Activated T-helper 1 cell treated with anti-CD3 and anti-CD28 coated beads, Interleukin-12 subunit alpha, Interleukin-12 subunit beta, Interleukin-2, Interleukin-4 antibody, amounts not matched to agents 30 ng/mL and 10 ng/mL and 1 ng/mL, durations not matched to agents 14 hours and 24 hours and 36 hours (primary cell): ENCODE results near the gene LRRC8C. TPM values are rescaled to one million over a fixed set of nuclear protein-coding genes. Genes with fewer than 3 reads are reported as not detected.
A peak's percentile ranks its signal among the peaks of the same experiment; 100 is the strongest.

ENCODE experiments used
- DNase-seq: peaks from one replicate; pipeline ENCODE4 v3.0.0; 2021; ENCODE audit warnings: low spot score
- H3K27ac Mint-ChIP-seq: one replicate; pipeline ENCODE4 v1.8.0; 2021; ENCODE audit warnings: mild to moderate bottlenecking, mixed read lengths
- H3K27me3 Mint-ChIP-seq: one replicate; pipeline ENCODE4 v1.8.0; 2022; ENCODE audit warnings: mild to moderate bottlenecking, moderate library complexity, mixed read lengths; ENCODE audit not compliant: insufficient read depth
- H3K36me3 Mint-ChIP-seq: one replicate; pipeline ENCODE4 v1.8.0; 2021; ENCODE audit warnings: low read depth, mixed read lengths
- H3K4me1 Mint-ChIP-seq: one replicate; pipeline ENCODE4 v1.8.0; 2021; ENCODE audit warnings: low read depth, mixed read lengths
- H3K4me3 Mint-ChIP-seq: one replicate; pipeline ENCODE4 v1.8.0; 2021; ENCODE audit warnings: mild to moderate bottlenecking, moderate library complexity, mixed read lengths
- H3K9me3 Mint-ChIP-seq: one replicate; pipeline ENCODE4 v1.8.0; 2021; ENCODE audit warnings: mixed read lengths
- intact Hi-C: fragments of 100-400 bp; cut with micrococcal nuclease; formaldehyde crosslinking; loops from one replicate; pipeline ENCODE4 v1.15.1; 2024
- total RNA-seq: library from RNA; stranded (reverse); gene quantifications from 2 replicates; pipeline ENCODE4 v1.2.3, GENCODE V29; 2022

Gene LRRC8C
- total RNA-seq, 1 donor from 2014 or later, result 64.3 TPM

GRCh38 chr1:89725011-89725370 lies 92.1 kb downstream of the LRRC8C start:
- no peak for DNase-seq
- peak overlapping the region; percentile 99 for H3K27ac Mint-ChIP-seq
- intact Hi-C loops, result loop anchor here (2.0 kb wide), 1 partner anchor 38 kb away; no protein-coding TSS in a partner anchor
- H3K9me3 Mint-ChIP-seq, result peaks cover 7% of the 10 kb centered on the region
- H3K4me1 Mint-ChIP-seq, result peaks cover 87% of the 10 kb centered on the region
- peaks cover 50% of the 10 kb centered on the region for H3K36me3 Mint-ChIP-seq
- peak overlapping the region; percentile 35 for H3K4me3 Mint-ChIP-seq
- H3K27me3 Mint-ChIP-seq, result no peaks in the 10 kb centered on the region

DNA sequence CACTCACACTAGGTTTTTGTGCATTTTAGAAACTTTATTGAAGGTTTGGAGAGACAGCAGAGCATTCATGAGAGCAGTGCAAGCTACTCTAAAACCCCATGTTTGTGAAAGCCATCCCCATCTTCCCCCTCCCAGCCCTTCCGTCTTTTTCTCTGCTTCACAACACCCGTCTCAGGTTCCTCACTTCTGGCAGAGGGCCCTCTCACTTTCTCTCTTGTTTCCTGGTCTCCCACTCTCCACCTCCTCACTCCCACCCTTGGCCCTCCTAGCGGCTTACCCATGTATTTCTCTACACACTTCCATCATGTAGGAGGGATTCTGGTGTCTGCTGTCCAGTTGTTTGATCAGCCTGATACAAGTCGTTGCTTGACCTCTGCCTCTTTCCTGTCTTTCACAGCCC lies 92.7 kb downstream of the LRRC8C start:
- no peak for DNase-seq
- peak overlapping the region; percentile 30 for H3K4me3 Mint-ChIP-seq

DNA sequence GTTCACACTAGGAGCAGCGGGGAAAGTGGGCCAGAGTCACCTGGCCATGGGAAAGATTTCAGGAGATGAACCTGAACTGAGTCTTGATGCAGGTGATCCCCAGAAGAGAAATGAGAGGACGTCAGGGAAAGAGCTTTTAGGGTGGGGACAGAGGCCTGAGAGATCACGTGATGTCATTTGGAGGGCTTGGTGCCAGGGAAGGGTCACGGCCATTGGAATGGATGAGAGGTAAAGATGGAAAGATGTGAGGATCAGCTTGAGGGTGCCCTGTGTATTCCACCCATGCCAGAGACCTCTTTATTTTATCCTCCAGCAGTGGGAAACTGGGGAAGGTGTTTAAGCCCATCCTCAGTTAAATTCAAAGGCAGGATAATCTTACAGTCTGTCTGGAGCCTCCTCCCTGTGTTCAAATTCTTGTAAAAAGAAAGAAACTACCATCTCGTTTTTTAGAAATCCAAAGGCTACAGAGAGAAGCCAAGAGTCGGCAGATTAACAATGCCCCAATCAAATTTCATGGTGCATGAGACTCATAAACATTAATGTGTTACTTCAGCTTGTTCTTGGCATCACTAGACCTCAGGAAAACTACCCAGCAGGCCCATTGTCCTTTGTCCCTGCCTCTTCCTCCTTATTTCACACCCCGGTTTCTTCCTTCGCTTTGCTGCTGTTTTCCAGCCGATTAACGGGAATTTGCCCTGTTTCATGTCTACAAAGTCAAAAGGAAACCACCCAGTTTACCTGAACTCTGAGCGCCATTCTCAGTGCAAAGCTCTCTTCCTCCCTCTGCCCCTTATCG lies 94.8 kb downstream of the LRRC8C start:
- peaks cover 54% of the 10 kb centered on the region for H3K36me3 Mint-ChIP-seq
- no peaks in the 10 kb centered on the region for H3K27me3 Mint-ChIP-seq
- H3K27ac Mint-ChIP-seq, result peak overlapping the region; percentile 99
- H3K9me3 Mint-ChIP-seq, result peaks cover 19% of the 10 kb centered on the region
- peaks cover 86% of the 10 kb centered on the region for H3K4me1 Mint-ChIP-seq
- intact Hi-C loops, result no loop called here
- DNase-seq, result no peak
- no peak overlapping the region for H3K4me3 Mint-ChIP-seq

More for the DNA sequence above, 92.7 kb downstream of the LRRC8C start:
- no peaks in the 10 kb centered on the region for H3K27me3 Mint-ChIP-seq
- intact Hi-C loops, result loop anchor here (2.0 kb wide), 1 partner anchor 37 kb away; no protein-coding TSS in a partner anchor
- H3K36me3 Mint-ChIP-seq, result peaks cover 46% of the 10 kb centered on the region
- H3K9me3 Mint-ChIP-seq, result peaks cover 7% of the 10 kb centered on the region
- H3K4me1 Mint-ChIP-seq, result peaks cover 82% of the 10 kb centered on the region
- peak overlapping the region; percentile 99 for H3K27ac Mint-ChIP-seq

GRCh38 chr1:89728381-89728780 lies 95.5 kb downstream of the LRRC8C start:
- Mint-ChIP-seq H3K4me1 (peaks cover 86% of the 10 kb centered on the region), H3K36me3 (peaks cover 54% of the 10 kb centered on the region), H3K9me3 (peaks cover 18% of the 10 kb centered on the region), H3K27me3 (no peaks in the 10 kb centered on the region), H3K4me3 (no peak overlapping the region), H3K27ac (peak overlapping the region; percentile 61)
- DNase-seq, result no peak
- intact Hi-C loops, result no loop called here

GRCh38 chr1:89732206-89732605 lies 99.3 kb downstream of the LRRC8C start:
- peak overlapping the region; percentile 47 for H3K4me3 Mint-ChIP-seq
- H3K36me3 Mint-ChIP-seq, result peaks cover 45% of the 10 kb centered on the region
- intact Hi-C loops, result loop anchor here (1.0 to 10.0 kb wide), 3 partner anchors 8 to 457 kb away; partner anchors contain the start of gene GBP5
- DNase-seq, result no peak
- peak overlapping the region; percentile 89 for H3K27ac Mint-ChIP-seq
- H3K4me1 Mint-ChIP-seq, result peaks cover 75% of the 10 kb centered on the region
- peaks cover 17% of the 10 kb centered on the region for H3K9me3 Mint-ChIP-seq
- H3K27me3 Mint-ChIP-seq, result no peaks in the 10 kb centered on the region

- H3K4me3 Mint-ChIP-seq, result peak overlapping the region; percentile 47
- H3K27ac Mint-ChIP-seq, result peak overlapping the region; percentile 86
- peaks cover 73% of the 10 kb centered on the region for H3K4me1 Mint-ChIP-seq
- peaks cover 17% of the 10 kb centered on the region for H3K9me3 Mint-ChIP-seq
- intact Hi-C loops, result loop anchor here (1.0 to 10.0 kb wide), 4 partner anchors 8 to 458 kb away; partner anchors contain the start of gene GBP5
- no peak for DNase-seq
- H3K27me3 Mint-ChIP-seq, result no peaks in the 10 kb centered on the region
- H3K36me3 Mint-ChIP-seq, result peaks cover 42% of the 10 kb centered on the region
Observed at GRCh38 chr1:89732643-89733222, 99.8 kb downstream of the LRRC8C start.

GRCh38 chr1:89733748-89734147 lies 100.8 kb downstream of the LRRC8C start:
- no peak overlapping the region for H3K27ac Mint-ChIP-seq
- no peak overlapping the region for H3K4me3 Mint-ChIP-seq
- H3K9me3 Mint-ChIP-seq, result peaks cover 14% of the 10 kb centered on the region
- no peak for DNase-seq
- peaks cover 72% of the 10 kb centered on the region for H3K4me1 Mint-ChIP-seq
- intact Hi-C loops, result loop anchor here (1.0 to 10.0 kb wide), 2 partner anchors 24 to 459 kb away; partner anchors contain the start of gene GBP5
- peaks cover 39% of the 10 kb centered on the region for H3K36me3 Mint-ChIP-seq
- no peaks in the 10 kb centered on the region for H3K27me3 Mint-ChIP-seq

- intact Hi-C loops, result loop anchor here (10.0 kb wide), 1 partner anchor 460 kb away; the partner anchor contains the start of gene GBP5
Observed at GRCh38 chr1:89734442-89734841, 101.5 kb downstream of the LRRC8C start.

DNA sequence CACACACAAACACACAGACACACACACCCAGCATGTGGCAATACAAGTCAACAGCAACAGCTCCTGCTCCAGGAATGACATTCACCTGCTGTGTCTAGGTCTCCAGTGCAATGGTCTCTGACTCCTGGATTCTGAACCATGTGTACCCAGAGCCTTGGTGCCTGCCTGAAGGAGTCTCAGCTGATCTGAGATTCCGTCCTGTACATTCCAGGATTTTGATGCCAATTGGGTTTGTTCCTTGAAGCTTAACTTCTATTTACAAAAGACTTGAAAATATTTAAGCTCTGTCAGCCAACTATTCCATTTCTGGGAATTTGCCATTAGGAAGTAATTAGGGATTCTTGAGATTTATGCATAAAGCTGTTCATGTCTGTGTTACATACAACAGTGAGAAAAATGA lies 102.6 kb downstream of the LRRC8C start:
- Mint-ChIP-seq H3K9me3 (peaks cover 14% of the 10 kb centered on the region), H3K36me3 (peaks cover 35% of the 10 kb centered on the region), H3K4me3 (no peak overlapping the region), H3K4me1 (peaks cover 83% of the 10 kb centered on the region), H3K27me3 (no peaks in the 10 kb centered on the region), H3K27ac (no peak overlapping the region)
- intact Hi-C loops, result loop anchor here (10.0 kb wide), 1 partner anchor 461 kb away; the partner anchor contains the start of gene GBP5
- no peak for DNase-seq

More at GRCh38 chr1:89734442-89734841, 101.5 kb downstream of the LRRC8C start:
- no peak overlapping the region for H3K4me3 Mint-ChIP-seq
- peaks cover 35% of the 10 kb centered on the region for H3K36me3 Mint-ChIP-seq
- no peak for DNase-seq
- no peaks in the 10 kb centered on the region for H3K27me3 Mint-ChIP-seq
- no peak overlapping the region for H3K27ac Mint-ChIP-seq
- peaks cover 14% of the 10 kb centered on the region for H3K9me3 Mint-ChIP-seq
- peaks cover 73% of the 10 kb centered on the region for H3K4me1 Mint-ChIP-seq

DNA sequence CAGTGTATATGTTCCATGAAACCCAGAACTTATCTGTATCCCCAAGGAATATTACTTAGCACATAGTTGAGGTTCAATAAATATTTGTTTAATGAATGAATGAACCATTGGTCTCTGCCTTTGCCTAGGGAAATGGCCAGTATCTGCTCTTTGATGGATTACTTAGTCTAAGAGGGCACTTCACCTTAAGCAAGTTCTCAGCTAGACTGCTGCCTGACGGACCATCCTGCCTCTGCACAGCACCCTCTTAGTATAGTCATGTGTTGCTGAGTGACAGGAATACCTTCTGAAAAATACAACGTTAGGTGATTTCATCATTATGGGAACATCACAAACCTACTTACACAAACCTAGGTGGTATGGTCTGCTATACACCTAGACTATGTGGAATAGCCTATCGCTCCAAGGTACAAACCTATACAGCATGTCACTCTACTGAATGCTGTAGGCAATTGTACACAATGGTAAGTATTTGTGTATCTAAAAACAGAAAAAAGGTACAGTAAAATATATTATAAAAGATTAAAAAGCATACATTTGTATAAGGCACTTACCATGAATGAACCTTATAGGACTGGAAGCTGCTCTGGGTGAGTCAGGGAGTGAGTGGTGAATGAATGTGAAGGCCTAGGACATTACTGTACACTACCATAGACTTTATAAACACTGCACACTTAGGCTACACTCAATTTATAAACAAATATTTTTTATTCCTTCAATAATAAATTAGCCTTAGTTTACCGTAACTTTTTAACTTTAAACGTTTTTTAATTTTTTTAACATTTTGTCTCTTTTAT lies 104.2 kb downstream of the LRRC8C start:
- H3K27ac Mint-ChIP-seq, result no peak overlapping the region
- intact Hi-C loops, result loop anchor here (10.0 kb wide), 1 partner anchor 462 kb away; the partner anchor contains the start of gene GBP5
- H3K4me1 Mint-ChIP-seq, result peaks cover 83% of the 10 kb centered on the region
- no peak for DNase-seq
- peaks cover 28% of the 10 kb centered on the region for H3K36me3 Mint-ChIP-seq
- H3K9me3 Mint-ChIP-seq, result peaks cover 15% of the 10 kb centered on the region
- H3K4me3 Mint-ChIP-seq, result no peak overlapping the region
- H3K27me3 Mint-ChIP-seq, result no peaks in the 10 kb centered on the region

DNA sequence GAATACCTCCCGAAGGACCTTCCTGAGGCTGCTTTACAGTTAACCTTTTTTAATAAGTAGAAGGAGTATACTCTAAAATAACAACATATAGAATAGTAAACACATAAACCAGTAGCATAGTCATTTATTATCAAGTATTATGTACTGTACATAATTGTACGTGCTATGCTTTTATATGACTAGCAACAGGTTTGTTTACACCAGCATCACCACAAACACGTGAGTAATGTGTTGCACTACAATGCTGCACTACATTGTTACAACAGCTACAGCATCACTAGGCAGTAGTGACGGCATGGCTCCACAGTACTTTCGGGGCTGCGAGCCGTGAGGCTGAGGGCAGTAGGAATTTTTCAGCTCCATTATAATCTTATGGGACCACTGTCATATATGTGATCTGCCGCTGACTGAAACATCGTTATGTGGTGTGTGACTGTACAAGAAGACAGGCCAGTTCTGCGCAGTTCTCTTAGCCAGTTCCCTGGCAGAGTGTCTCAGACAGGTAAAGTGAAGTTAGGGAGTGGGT lies 105.1 kb downstream of the LRRC8C start:
- H3K27ac Mint-ChIP-seq, result peak overlapping the region; percentile 45
- intact Hi-C loops, result loop anchor here (10.0 kb wide), 1 partner anchor 463 kb away; the partner anchor contains the start of gene GBP5
- DNase-seq, result no peak
- H3K4me3 Mint-ChIP-seq, result peak overlapping the region; percentile 53
- peaks cover 23% of the 10 kb centered on the region for H3K36me3 Mint-ChIP-seq
- peaks cover 80% of the 10 kb centered on the region for H3K4me1 Mint-ChIP-seq
- no peaks in the 10 kb centered on the region for H3K27me3 Mint-ChIP-seq
- peaks cover 13% of the 10 kb centered on the region for H3K9me3 Mint-ChIP-seq
